Renal cortex interstitium (tissue), 11 donors: ENCODE results near the gene BMF. TPM values are rescaled to one million over a fixed set of nuclear protein-coding genes. Genes with fewer than 3 reads are reported as not detected.
"Not testable (repeated sequence)": the region's sequence is repeated elsewhere in the genome, so short reads cannot be mapped to it uniquely, and the experiment has no call there.

Experiments used
- DNase-seq, 11 donors: peaks; one replicate each; pipeline ENCODE4 v3.0.0-alpha.2; 2013; ENCODE audit warnings: low read depth in 9 of 11, low spot score in 4 of 11; ENCODE audit errors: extremely low read depth in 1 of 11
- polyA plus RNA-seq, 3 donors: library from polyadenylated mRNA; unstranded; fragments of 120-200 nt; gene quantifications; one replicate each; pipeline ENCODE4 v1.2.1, GENCODE V29; 2013; ENCODE audit not compliant: insufficient read length in 3 of 3

The BMF gene
- polyA plus RNA-seq, 3 donors: 34.9 to 45.1 (median 41.3) TPM

DNA sequence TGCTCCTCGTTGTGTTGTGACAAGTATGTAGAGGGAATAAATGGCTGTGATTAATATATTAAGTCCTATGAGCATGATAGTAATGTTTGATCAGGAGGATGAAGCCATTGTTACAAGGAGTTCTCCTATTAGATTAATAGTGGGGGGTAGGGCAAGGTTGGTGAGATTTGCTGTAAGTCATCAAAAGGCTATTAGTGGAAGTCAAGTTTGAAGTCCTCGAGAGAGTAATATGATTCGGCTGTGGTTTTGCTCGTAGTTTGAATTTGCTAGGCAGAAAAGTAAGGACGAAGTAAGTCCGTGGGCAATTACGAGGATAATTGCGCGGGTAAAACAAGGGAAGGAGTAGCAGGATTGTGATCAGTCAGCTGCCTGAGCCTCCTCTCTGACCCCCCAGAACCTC lies 26.2 kb upstream of the BMF start:
- DNase-seq: no peak

GRCh38 chr15:40133544-40133943 lies 24.9 kb upstream of the BMF start:
- no peak for DNase-seq

DNA sequence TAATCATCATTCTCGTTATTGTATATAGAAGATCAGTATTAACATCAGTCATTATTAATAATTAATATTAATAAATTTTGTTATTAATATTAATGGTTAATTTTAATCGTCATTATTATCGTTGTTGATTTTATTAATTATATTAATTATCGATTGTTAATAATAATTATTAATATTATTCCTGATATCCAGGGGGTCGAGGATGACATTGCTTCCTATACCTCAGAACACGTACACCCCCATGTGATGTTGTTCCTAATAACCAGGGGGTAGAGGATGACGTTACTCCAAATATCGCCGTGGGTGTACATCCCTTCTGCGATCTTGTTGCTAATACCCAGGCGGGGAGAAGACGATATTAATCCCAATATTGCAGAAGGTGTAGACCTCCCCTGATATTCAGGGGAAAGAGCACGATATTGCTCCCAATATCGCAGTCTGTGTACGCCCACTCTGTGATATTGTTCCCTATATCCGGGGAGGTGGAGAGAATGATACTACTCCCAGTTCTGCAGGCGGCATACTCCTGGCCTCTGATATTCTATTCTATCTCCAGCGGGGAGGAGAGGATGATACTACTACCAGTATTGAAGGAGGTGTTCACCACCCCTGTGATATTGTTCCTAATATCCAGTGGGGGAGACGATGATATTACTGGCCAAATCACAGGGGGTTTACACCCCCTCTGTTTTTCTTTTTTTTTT lies 22.3 kb upstream of the BMF start:
- no peak for DNase-seq

DNA sequence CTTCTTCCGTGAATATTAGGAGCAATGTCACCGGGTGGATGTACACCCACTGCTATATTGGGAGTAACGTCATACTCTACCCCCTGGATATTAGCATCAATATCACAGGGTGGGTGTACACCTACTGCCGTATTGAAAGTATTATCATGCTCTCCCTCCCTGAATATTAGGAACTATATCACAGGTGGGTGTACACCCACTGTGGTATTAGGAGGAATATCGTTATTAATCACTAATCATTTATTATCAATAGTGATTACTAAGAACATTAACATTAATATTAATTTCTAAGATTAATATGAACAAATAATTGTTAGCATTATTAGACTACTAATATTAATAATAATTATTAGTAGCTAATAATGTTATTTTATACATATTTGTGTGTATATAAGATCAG lies 21.4 kb upstream of the BMF start:
- DNase-seq: no peak

DNA sequence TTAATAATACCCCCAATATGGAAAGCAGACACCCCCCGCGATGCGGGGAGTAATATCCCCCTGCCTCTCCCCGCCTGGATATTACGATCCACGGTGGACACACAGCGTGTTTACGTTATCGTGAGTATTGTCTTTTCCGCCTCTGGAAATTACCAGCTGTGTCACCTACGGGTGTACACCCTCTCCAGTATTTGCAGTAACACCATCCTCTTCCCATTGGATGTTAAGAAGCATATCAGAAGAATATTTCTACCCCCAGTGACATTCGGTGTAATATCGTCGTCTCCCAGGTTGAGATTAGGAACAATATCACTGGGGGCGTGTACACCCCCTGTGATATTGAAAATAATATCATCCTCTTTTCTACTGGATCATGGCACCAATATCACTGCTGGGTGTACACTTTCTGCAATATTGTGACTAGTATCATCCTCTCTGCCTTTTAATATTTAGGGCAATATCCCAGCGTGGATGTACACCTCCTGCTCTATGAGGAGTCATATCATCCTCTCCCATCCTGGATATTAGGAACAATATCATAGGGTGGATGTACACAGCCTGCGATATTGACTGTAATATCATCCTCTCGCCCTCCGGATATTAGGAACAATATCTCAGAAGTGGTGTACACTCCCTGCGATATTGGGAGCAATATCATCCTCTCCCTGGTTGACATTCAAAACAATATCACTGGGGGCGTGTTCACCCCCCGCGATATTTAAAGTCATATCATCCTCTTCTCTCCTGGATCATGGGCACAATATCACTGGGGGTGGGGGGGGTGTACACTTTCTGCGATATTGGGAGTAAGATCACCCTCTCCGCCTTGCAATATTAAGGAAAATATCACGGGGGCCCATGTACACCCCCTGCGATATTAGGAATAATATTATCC lies 20.3 kb upstream of the BMF start:
- no peak for DNase-seq

GRCh38 chr15:40125950-40126349 lies 17.3 kb upstream of the BMF start:
- DNase-seq: no peak

- DNase-seq: not testable (repeated sequence)
These were observed 16.2 kb upstream of the BMF start for GRCh38 chr15:40124807-40125285.

DNA sequence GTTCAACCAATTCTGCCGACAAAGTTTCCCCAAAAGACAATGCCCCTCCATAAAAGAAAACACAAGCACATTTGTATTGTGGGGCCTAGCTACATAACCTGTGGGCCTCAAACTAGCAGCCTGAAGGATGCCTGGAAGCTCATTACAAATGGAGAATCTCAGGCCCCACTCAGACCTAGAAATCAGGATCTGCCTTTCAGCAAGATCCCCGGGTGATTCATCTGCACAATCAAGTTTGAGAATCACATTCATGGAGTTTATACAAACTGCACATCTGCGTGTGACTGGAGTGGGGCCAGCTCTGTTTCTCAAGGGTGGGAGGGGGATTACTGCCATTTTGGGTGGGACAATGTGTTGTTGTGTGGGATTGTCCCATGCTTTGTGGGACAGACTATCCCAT lies 15.7 kb upstream of the BMF start:
- DNase-seq: not testable (repeated sequence)

GRCh38 chr15:40123863-40124262 lies 15.2 kb upstream of the BMF start:
- DNase-seq: not testable (repeated sequence)

- DNase-seq: not testable (repeated sequence)
These were observed 14.3 kb upstream of the BMF start for GRCh38 chr15:40122989-40123388.

- no peak for DNase-seq
These were observed 13.4 kb upstream of the BMF start for GRCh38 chr15:40121911-40122638.

- no peak for DNase-seq
These were observed 9.8 kb upstream of the BMF start for GRCh38 chr15:40118473-40118872.

DNA sequence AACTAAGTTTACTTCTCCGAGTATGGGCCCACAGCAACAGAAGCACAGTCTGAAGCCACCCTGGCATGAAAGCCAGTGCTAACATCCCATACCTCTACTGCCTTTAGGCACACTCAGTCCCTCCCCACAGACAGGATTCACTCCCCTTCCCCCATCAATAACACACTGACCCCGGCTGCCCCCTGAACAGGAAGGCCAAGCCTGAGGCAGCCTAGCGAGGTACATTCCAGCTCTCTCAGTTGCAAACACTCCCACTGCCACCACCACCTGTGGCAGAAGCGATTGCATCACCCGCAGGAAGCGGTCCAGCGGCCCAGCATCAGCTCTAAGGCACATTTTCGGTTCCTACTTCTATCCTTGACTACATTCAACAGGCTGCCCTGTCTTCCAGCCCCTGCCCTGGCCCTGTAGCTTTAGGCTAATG lies 7.0 kb upstream of the BMF start:
- DNase-seq: peak in 1 of 11 donors; percentile 64

GRCh38 chr15:40115106-40115505 lies 6.4 kb upstream of the BMF start:
- not testable (repeated sequence) for DNase-seq

DNA sequence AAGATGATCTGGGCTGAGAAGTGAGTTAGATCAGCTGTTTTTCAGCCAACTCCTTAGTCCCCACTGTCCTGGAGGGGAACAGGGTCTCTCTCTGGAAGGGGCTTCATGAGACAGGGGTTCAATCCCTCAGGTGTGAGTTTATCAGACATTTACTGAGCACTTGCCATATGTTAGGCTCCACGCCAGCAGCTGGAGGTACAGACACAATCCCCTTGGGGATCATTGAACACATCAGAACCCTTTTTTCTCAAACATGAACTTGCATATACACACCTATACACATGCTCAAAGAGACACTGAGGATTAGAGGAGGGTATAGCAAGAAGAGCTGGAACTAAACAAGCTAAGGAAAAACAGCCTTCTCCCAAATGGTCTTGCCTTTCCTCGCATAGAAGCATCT lies 5.5 kb upstream of the BMF start:
- DNase-seq: no peak

DNA sequence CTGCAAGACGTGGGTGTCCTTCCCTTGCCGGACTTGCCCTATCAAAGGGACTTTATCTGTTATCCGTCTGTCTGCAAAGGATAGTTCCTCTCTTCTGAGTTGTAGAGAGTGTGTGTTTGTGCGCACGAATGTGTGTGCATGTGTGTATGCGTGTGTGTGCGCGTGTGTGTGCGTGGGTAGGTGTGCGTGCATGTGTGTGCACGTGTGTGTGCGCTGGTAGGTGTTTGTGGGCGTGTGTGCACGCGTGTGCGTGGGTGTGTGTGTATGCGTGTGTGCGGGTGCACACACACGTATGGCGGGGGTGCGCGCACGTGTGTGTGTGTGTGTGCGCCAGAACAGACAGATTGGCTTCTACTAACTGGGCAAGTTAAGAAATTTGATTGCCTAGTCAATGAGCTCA lies 4.1 kb upstream of the BMF start:
- no peak for DNase-seq

DNA sequence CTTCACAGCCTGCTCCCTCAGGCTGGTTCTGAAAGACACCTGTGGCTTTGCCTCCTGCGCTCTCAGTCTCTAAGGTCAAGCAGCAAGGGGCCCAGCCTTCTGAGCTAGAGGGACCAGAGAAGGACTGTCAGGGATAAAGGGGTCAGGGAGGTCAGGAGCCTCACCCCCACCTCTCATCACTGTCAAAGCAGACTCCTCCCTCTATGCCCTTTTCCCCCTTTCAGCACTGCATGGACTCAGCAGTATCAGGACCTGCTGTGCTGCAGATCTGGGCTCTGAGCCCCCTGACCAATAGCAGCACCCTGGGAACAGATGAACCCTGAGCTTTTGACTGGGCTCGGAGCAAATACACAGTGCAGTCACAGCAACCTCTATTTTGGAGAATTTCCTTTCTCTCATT lies 3.2 kb upstream of the BMF start:
- DNase-seq: no peak

DNA sequence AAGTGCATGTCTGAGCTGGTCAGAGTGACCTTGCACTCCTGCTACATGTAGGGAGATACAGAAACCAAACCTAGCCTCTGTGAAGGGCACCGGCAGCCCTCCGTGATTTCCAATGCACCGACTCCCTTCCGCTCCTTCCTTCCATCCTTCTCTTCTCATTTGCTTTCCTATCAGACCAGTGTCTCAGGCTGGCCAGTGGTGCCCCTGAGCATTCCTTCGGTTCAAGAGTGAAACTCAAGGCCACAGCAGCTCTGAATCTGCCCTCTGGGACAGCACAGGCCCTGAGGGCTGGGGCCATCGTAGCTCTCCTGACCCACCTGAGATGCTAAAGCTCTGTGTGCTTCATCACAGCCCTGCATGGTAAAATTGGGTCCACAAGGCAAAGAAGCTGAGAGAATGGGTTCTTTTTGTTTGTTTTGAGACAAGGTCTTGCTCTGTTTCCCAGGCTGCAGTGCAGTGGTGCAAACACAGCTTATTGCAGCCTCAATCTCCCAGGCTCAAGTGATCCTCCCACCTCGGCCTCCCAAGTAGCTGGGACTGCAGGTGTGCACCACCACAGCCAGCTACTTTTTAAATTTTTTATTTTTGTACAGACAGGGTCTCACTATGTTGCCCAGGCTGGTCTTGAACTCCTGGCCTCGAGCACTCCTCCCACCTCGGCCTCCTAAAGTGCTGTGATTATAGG lies 2.3 kb upstream of the BMF start:
- DNase-seq: no peak
